Ishikawa (cell line): Measurements from ENCODE around the gene TERT.

ENCODE experiments used
- CEBPB ChIP-seq: IDR thresholded peaks from 2 replicates; pipeline ENCODE4 v1.6.1; 2012
- CREB1 ChIP-seq: IDR thresholded peaks from 2 replicates; pipeline ENCODE4 v1.6.1; 2012; ENCODE audit warnings: low read depth
- EGR1 ChIP-seq: IDR thresholded peaks from 2 replicates; pipeline ENCODE4 v1.6.1; 2012
- EP300 ChIP-seq: IDR thresholded peaks from 2 replicates; pipeline ENCODE4 v1.6.1; 2012; ENCODE audit warnings: borderline replicate concordance
- FOXM1 ChIP-seq: IDR thresholded peaks from 2 replicates; pipeline ENCODE4 v1.6.1; 2012; ENCODE audit warnings: low read depth, borderline replicate concordance
- MAX ChIP-seq: IDR thresholded peaks from 2 replicates; pipeline ENCODE4 v1.6.1; 2012
- NFIC ChIP-seq: IDR thresholded peaks from 2 replicates; pipeline ENCODE4 v1.6.1; 2012
- RAD21 ChIP-seq: IDR thresholded peaks from 2 replicates; pipeline ENCODE4 v1.6.1; 2012; ENCODE audit warnings: low read depth
- REST ChIP-seq: IDR thresholded peaks from 2 replicates; pipeline ENCODE4 v1.6.1; 2012; ENCODE audit warnings: low read depth, mild to moderate bottlenecking
- TAF1 ChIP-seq: IDR thresholded peaks from 2 replicates; pipeline ENCODE4 v1.6.1; 2012; ENCODE audit warnings: low read depth, mild to moderate bottlenecking
- TCF12 ChIP-seq: IDR thresholded peaks from 2 replicates; pipeline ENCODE4 v1.6.1; 2012; ENCODE audit warnings: low read depth
- TEAD4 ChIP-seq: IDR thresholded peaks from 2 replicates; pipeline ENCODE4 v1.6.1; 2012
- USF1 ChIP-seq: IDR thresholded peaks from 2 replicates; pipeline ENCODE4 v1.6.1; 2012
- YY1 ChIP-seq: IDR thresholded peaks from 2 replicates; pipeline ENCODE4 v1.6.1; 2012; ENCODE audit warnings: low read depth
- ZBTB7A ChIP-seq: IDR thresholded peaks from 2 replicates; pipeline ENCODE4 v1.6.1; 2012; ENCODE audit warnings: low read depth

The TERT gene

GRCh38 chr5:1329111-1329579, 34.3 kb upstream of the TERT start:
- no peak for TF ChIP-seq YY1
- TF ChIP-seq EP300: no peak
- TF ChIP-seq NFIC: no peak

- peak; percentile 72 for TF ChIP-seq TEAD4
Measured at GRCh38 chr5:1328237-1329110, 33.6 kb upstream of the TERT start.

GRCh38 chr5:1326901-1327756, 32.3 kb upstream of the TERT start:
- TF ChIP-seq MAX: 0 out of 2 replicates have a peak, but pooled peaks have one; percentile 23
- peak; percentile 70 for TF ChIP-seq TEAD4
- peak; percentile 67; the same call in 1 of the 2 replicates for TF ChIP-seq EP300
- 0 out of 2 replicates have a peak, but pooled peaks have one; percentile 55 for TF ChIP-seq TCF12
- TF ChIP-seq TAF1: 0 out of 2 replicates have a peak, but pooled peaks have one; percentile 9

GRCh38 chr5:1326532-1326875, 31.6 kb upstream of the TERT start:
- TF ChIP-seq TEAD4 (0 out of 2 replicates have a peak, but pooled peaks have one; percentile 60), TAF1 (0 out of 2 replicates have a peak, but pooled peaks have one; percentile 18)

GRCh38 chr5:1325870-1326531, 31.1 kb upstream of the TERT start:
- no peak for TF ChIP-seq USF1
- no peak for TF ChIP-seq NFIC
- no peak for TF ChIP-seq TAF1

GRCh38 chr5:1325191-1325741, 30.4 kb upstream of the TERT start:
- TF ChIP-seq NFIC (no peak), USF1 (no peak), CREB1 (no peak), YY1 (no peak), TCF12 (no peak), ZBTB7A (no peak), FOXM1 (no peak), TEAD4 (no peak), MAX (no peak)

- no peak for TF ChIP-seq ZBTB7A
- no peak for TF ChIP-seq RAD21
- TF ChIP-seq USF1: no peak
- no peak for TF ChIP-seq TAF1
- no peak for TF ChIP-seq CEBPB
Measured at GRCh38 chr5:1324719-1325190, 29.9 kb upstream of the TERT start.

GRCh38 chr5:1324301-1324700, 29.4 kb upstream of the TERT start:
- no peak for TF ChIP-seq REST
- TF ChIP-seq MAX: no peak
- TF ChIP-seq CEBPB: no peak
- TF ChIP-seq FOXM1: no peak
- TF ChIP-seq TCF12: no peak
- no peak for TF ChIP-seq CREB1
- TF ChIP-seq ZBTB7A: no peak
- TF ChIP-seq RAD21: no peak
- no peak for TF ChIP-seq NFIC
- no peak for TF ChIP-seq USF1
- no peak for TF ChIP-seq EGR1
- TF ChIP-seq EP300: no peak
